GM10847 (cell line): ENCODE results near the gene PROKR2.

ENCODE experiments used
- POLR2A ChIP-seq: IDR thresholded peaks from 2 replicates; pipeline ENCODE4 v1.6.1; 2011; ENCODE audit not compliant: insufficient read length; ENCODE audit errors: extremely low read depth

PROKR2 gene

DNA sequence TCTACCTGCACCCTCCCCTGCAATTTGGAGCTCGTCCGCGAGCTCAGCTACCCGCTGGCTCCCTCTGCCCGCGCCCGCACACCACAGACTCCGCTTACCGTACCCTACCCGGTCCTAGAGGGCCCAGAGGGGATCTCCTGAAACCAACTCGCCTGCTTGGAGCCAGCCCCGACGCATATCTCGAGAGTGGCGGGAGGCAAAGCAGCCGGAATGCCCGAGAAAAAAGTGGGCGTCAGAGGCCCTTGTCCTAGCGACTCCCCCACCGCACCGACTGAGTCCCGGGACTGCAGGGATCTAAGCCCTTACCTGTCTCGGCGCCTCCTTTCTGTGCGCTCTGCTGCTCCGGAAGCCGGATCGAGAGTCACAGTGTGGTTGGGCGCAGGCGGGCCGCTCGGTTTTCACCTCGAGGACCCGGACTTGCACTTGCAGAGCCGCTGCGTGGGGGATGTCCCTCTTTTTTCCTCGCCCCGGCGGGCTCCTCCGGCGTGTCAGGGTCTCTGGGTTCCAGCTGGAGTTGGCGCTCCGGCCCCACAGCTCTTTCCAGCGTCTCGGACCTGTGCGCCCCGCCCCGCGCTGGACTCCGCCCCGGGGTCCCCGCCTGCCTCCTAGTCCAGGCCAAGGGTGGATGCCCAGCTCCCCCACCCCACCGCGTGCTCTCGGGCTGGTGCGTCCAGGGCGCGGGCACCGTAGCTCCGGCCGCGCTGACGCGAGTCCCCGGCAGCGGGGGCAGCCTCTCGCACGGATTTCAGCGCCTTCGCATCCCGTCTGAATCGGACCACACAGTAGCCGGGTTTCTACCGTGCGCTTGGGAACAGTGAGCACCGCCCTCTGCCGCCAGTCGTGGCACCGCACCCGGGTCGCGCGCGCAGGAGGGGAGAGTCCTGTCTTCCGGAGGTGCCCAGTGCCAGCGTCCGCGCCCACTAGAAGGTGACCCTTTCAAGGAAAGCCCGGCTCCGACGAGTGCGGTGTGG lies at the start of gene PROKR2:
PROKR2 (minus strand) TSS at position 767 of the 971 bp plus-strand sequence. CDS start 2,585 bp downstream, outside the sequence.
- no peak for TF ChIP-seq POLR2A

DNA sequence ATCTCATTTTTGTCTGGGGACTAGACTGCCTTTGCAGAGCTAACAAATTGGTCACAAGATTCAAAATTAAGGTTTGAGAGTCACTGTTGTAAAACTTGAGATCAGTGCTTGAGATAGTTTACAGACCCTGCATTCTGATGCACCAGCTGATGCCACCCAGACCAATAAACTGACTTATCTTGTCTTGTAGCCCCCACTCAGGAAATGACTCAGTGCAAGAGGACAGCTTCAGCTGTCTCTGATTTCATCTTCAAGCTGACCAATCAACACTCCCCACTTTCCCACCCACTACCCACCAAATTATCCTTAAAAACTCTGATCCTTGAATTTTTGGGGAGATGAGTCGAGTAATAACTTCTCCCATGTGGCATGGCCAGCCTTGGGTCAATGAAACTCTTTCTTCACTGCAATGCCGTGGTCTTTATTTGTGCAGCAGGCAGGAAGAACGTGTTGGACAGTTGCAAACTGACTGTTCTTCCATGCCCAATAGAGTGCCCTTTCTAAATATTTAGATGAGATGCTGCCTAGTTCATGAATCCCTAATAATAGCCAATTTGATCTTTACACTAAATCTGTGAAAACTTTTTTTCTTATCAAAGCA lies 48.3 kb upstream of the PROKR2 start:
- TF ChIP-seq POLR2A: no peak

DNA sequence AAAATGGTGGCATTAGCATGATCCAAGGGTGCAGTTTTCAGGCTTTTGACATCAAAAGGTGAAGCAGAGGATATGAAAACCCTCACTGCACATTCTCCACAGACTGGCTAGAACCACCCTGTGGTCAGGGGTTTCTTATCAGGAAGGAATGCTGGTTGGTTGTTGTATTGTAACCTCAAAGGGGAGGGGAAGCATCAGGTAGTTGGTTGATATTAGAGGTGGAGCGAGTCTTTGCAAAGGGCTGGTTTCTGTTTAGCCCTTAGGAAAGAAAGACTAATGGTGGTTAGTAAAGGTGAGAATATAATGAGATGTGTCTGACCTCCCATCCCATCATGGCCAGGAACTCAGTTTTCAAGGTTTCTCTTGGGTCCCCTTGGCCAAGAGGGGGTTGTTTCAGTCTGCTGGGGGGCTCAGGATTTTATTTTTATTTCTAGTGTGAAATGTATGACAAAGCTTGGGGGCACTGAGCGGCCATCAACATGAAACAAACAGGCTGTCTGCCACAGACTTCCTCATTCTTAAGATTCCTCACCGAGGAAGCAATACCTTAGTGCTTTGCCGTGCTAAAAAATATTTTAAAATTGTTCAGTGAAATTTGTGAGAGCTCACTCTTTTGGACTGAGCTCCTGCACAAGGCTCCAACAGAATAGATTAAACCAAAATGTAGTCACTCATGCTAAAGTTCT lies 47.5 kb upstream of the PROKR2 start:
- TF ChIP-seq POLR2A: no peak

GRCh38 chr20:5362771-5363170 lies 46.0 kb upstream of the PROKR2 start:
- TF ChIP-seq POLR2A: no peak

GRCh38 chr20:5361176-5361575 lies 44.4 kb upstream of the PROKR2 start:
- TF ChIP-seq POLR2A: no peak

DNA sequence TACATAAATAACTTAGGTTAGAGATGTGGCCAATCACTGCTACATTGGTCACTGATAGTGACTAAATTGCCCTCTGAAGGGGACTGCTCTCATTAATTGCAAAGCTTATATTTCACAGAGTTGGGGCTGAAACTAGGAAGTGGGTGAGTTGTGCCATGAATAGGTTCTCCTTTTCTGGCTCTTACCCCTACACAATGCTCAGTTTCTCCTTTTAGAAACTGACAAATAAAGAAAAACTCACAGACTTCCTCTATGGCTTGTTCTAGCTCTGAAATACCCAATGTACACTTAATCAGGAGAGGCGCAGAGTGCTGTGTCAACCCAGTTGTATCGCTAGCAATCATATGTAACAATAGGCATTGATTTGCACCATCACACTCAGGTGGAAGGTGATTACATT lies 41.2 kb upstream of the PROKR2 start:
- no peak for TF ChIP-seq POLR2A

- TF ChIP-seq POLR2A: no peak
Measured at GRCh38 chr20:5356941-5357340, 40.2 kb upstream of the PROKR2 start.

GRCh38 chr20:5354901-5355300 lies 38.1 kb upstream of the PROKR2 start:
- no peak for TF ChIP-seq POLR2A

- no peak for TF ChIP-seq POLR2A
Measured at GRCh38 chr20:5353624-5354496, 37.1 kb upstream of the PROKR2 start.

DNA sequence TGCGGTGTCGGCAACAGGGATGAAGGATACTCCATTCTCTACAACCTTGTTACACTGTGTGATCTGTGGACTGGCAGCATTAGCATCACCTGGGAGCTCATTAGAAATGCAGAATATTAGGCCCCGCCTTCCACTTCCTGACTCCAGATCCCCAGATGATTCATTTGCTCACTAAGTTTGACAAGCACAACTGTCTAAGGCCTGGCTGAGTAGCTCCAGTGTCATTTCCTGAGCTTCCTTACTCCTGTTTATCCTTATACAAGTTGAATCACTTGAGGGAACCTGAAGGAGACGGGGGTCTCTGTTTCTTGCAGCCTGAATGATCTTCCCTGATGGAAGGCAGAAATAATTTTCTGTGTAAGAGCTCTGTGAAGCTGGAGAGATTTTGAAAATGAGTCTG lies 32.7 kb upstream of the PROKR2 start:
- no peak for TF ChIP-seq POLR2A

- TF ChIP-seq POLR2A: no peak
Measured at GRCh38 chr20:5342021-5342420, 25.3 kb upstream of the PROKR2 start.

GRCh38 chr20:5331340-5331739 lies 14.6 kb upstream of the PROKR2 start:
- TF ChIP-seq POLR2A: no peak

DNA sequence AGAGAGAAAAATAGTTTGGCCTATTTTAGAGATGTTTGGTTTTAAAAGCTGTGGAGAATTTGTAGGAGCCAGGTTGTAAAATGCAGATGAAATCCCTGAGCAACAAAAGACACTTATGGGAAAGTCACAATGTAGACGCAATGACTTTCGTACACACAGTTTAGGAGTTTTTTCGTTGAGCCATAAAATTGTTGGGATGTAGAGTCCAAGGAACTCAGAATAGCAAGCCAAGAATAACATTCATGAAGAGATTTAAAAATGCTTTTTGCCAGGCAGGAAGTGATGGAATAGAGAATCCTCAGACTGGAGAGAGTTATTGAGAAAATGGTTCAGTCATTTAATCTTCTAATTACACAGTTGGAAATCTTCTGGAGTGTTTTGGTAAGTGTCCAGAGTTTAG lies 11.5 kb upstream of the PROKR2 start:
- no peak for TF ChIP-seq POLR2A

DNA sequence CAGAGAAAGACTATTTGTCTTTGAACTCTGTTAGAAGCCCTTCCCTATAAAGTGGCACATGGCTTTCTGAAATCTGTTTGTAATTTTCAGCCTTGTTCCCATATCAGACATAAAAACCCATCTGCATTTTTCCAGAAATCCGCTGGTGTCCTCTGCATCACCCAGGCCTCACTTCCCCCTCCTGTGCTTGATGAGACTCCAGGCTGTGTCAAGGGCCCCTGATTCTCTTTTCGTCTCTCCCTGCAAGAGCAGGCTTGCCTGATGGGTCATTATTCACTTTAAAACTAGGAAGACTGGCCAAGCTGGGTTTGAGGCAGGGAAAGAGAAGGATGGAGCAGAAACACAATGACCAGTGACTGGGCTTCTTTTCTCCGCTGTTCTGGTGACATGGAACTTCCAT lies 10.6 kb upstream of the PROKR2 start:
- TF ChIP-seq POLR2A: no peak

- no peak for TF ChIP-seq POLR2A
Measured at GRCh38 chr20:5315807-5316187, 957 bp downstream of the PROKR2 start.
